GM18517 (cell line): Measurements from ENCODE around the gene TINAG.

Experiments used
- ATAC-seq: cut with Tn5 transposase; IDR thresholded peaks from one replicate; pipeline ENCODE4 v1.9.1; 2021; ENCODE audit warnings: mild to moderate bottlenecking, moderate library complexity; ENCODE audit not compliant: unreplicated experiment

TINAG gene

GRCh38 chr6:54426995-54427394 lies 118.8 kb downstream of the TINAG start:
- ATAC-seq: no peak

- no peak for ATAC-seq
These were observed 119.2 kb downstream of the TINAG start for GRCh38 chr6:54427396-54427937.

DNA sequence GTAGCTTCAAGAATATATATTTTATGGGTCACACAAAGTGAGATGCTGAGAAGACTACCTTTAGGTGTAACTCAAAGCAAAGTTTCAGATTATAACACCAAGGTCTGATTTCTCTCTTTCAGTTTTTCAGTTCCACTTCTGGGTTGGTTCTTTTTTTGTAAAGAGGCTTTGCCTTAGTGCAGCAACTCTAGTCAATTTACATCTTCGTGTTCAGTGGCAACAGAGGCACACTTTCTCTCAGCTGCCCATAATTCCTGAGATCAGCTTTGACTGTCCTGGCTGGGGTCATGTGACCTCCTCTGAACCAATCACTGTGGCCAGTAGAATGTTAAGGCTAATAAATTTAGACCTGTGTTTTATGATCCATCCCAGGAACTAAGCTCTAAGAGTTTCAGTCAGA lies 120.2 kb downstream of the TINAG start:
- ATAC-seq: peak; percentile 93

DNA sequence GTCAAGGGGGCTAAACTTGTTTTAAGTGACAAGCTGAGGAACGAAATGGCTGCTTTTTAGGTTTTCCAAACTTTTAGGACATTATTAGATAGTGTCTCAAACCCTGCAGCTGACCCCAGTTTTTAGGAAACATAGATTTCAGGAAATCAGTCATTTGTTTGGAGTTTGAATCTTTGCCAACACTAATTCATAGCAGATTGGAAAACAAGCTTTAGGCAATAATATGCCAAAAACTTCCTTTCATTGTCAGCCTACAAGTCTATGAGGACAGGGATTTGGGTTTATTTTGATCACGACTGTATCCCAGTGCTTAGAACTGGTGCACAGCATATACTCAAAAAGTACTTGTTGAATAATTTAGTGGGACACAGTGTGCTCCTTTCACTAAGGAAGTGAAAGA lies 123.2 kb downstream of the TINAG start:
- ATAC-seq: no peak
